RWPE2 (cell line): ENCODE measurements around the gene LRRTM4.

Source experiments
- ATAC-seq: fragments of 200-7000 bp; cut with Tn5 transposase; 3 replicates; pipeline ENCODE4 v1.9.1; 2021; ENCODE audit warnings: low read depth
- DNase-seq: peaks from one replicate; pipeline ENCODE4 v3.0.0-alpha.2; 2020; ENCODE audit warnings: low spot score
- H3K27ac ChIP-seq: fragments of 450-650 bp; 2 replicates; pipeline ENCODE4 v1.5.1; 2017; ENCODE audit warnings: mild to moderate bottlenecking; ENCODE audit not compliant: poor library complexity, severe bottlenecking
- H3K27me3 ChIP-seq: fragments of 250-450 bp; sonication (Bioruptor Pico); 2 replicates; pipeline ENCODE4 v1.5.1; 2021; ENCODE audit warnings: mild to moderate bottlenecking, moderate library complexity; ENCODE audit not compliant: insufficient read depth, poor library complexity, severe bottlenecking
- H3K36me3 ChIP-seq: fragments of 250-450 bp; sonication (Bioruptor Pico); 2 replicates; pipeline ENCODE4 v1.5.1; 2020; ENCODE audit warnings: low read depth, mild to moderate bottlenecking, moderate library complexity
- H3K4me1 ChIP-seq: fragments of 250-450 bp; sonication (Bioruptor Pico); 2 replicates; pipeline ENCODE4 v1.5.1; 2021; ENCODE audit warnings: mild to moderate bottlenecking, moderate library complexity; ENCODE audit not compliant: insufficient read depth, poor library complexity, severe bottlenecking
- H3K4me3 ChIP-seq: fragments of 250-450 bp; sonication (Bioruptor Pico); 2 replicates; pipeline ENCODE4 v1.5.1; 2021; ENCODE audit warnings: mild to moderate bottlenecking, moderate library complexity; ENCODE audit not compliant: severe bottlenecking
- H3K9me3 ChIP-seq: fragments of 250-450 bp; sonication (Bioruptor Pico); 2 replicates; pipeline ENCODE4 v1.5.1; 2021; ENCODE audit warnings: mild to moderate bottlenecking, moderate library complexity; ENCODE audit not compliant: severe bottlenecking
- TF ChIP-seq, protein P1 (sequence below): fragments of 450-650 bp; IDR thresholded peaks from one replicate; pipeline ENCODE4 v1.5.1; 2017; ENCODE audit warnings: mild to moderate bottlenecking, moderate library complexity; ENCODE audit not compliant: poor library complexity, severe bottlenecking

Gene LRRTM4

DNA sequence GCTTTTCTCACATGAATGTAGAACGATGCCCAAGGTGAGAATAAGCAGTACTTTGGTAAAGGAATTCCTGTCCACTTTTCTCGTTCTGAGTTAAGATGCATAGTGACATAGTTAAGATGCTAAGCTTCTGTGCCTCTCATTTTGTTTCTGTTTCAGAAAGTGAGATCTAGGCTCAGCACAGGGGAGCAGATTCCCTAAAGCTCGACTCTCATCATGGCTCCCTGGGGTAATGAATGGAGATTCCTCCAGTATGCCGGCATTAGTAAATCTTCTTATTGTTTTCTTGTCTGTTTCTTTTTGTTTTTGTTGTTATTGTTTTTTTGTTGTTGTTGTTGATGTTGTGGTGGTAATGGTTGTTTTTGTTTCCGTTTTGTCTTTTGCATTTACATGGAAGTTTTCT is 225.4 kb downstream of the LRRTM4 start:
- H3K4me1 ChIP-seq, result no peaks in the 10 kb centered on the region
- no peaks in the 10 kb centered on the region for H3K36me3 ChIP-seq
- no peaks in the 10 kb centered on the region for H3K27me3 ChIP-seq
- DNase-seq, result no peak
- no peak for ATAC-seq
- H3K9me3 ChIP-seq, result no peaks in the 10 kb centered on the region
- H3K4me3 ChIP-seq, result no peak overlapping the region
- TF ChIP-seq, protein P1, sequence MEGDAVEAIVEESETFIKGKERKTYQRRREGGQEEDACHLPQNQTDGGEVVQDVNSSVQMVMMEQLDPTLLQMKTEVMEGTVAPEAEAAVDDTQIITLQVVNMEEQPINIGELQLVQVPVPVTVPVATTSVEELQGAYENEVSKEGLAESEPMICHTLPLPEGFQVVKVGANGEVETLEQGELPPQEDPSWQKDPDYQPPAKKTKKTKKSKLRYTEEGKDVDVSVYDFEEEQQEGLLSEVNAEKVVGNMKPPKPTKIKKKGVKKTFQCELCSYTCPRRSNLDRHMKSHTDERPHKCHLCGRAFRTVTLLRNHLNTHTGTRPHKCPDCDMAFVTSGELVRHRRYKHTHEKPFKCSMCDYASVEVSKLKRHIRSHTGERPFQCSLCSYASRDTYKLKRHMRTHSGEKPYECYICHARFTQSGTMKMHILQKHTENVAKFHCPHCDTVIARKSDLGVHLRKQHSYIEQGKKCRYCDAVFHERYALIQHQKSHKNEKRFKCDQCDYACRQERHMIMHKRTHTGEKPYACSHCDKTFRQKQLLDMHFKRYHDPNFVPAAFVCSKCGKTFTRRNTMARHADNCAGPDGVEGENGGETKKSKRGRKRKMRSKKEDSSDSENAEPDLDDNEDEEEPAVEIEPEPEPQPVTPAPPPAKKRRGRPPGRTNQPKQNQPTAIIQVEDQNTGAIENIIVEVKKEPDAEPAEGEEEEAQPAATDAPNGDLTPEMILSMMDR, result no peak
- H3K27ac ChIP-seq, result no peak overlapping the region

DNA sequence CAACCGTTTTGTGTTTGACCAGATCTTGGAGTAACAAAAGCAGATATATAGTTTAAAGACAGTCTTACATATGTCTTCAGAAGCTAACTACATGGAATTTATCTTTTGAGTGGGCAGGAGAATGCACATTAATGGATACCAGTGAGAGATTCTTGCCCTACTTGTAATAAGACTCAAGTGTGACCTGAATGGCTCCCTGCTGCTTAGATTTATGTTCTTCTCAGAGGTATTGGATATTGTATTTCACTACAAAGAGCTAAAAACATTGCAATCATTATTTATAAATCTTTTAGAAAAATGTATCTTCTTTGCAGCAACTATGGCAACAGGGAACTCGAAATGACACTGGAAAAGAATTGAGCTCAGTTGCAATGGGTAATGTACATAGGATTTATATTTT is 227.7 kb downstream of the LRRTM4 start:
- Histone ChIP-seq H3K4me3 (no peak overlapping the region), H3K36me3 (no peaks in the 10 kb centered on the region), H3K9me3 (no peaks in the 10 kb centered on the region), H3K27ac (no peak overlapping the region), H3K4me1 (no peaks in the 10 kb centered on the region), H3K27me3 (peaks cover 1% of the 10 kb centered on the region)
- DNase-seq (no peak), ATAC-seq (no peak)
- TF ChIP-seq, protein P1, result no peak

DNA sequence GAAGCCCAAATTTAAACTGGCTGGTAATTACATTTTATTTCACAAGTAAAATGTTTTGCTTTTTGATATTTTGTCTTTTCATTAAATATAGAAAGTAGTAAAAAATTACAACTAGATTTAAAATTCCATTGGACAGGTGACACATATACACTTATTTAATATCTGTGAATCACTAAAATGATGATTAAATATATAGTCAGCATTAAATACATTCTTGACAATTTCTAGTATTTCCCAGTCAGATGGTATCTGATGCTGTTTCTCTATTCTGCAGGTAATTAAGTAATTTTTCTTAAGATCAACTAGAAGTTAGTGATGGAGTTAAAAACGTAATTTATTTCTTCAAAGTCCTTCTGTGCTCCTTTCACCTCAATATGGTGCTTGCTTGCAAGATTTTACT is 237.8 kb downstream of the LRRTM4 start:
- H3K4me3 ChIP-seq, result no peak overlapping the region
- DNase-seq (no peak), ATAC-seq (no peak)
- H3K27me3 ChIP-seq, result peaks cover 8% of the 10 kb centered on the region
- H3K4me1 ChIP-seq, result no peaks in the 10 kb centered on the region
- H3K36me3 ChIP-seq, result no peaks in the 10 kb centered on the region
- H3K9me3 ChIP-seq, result no peaks in the 10 kb centered on the region
- H3K27ac ChIP-seq, result no peak overlapping the region
- TF ChIP-seq, protein P1, result no peak

DNA sequence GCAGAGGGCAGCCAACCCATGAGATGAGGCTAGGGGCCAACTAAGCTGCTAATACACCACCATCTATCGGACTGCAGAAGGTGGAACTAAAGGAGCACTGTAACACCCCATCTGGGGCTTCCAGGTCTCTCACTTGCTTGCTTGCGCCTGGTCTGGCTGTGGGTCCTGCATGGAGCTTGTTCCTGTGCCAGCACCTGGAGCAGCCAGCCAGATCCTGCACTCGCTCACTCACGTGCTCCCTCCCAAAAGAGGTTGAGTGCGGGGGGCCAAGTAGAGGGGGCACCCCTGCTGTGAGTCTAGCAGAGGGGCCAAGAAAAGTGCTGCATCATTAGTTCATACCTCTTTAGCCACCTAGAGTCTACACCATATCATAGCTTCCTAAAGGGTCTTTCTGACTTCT is 250.9 kb downstream of the LRRTM4 start:
- Histone ChIP-seq H3K4me3 (no peak overlapping the region), H3K36me3 (no peaks in the 10 kb centered on the region), H3K9me3 (no peaks in the 10 kb centered on the region), H3K27ac (no peak overlapping the region), H3K27me3 (no peaks in the 10 kb centered on the region), H3K4me1 (no peaks in the 10 kb centered on the region)
- TF ChIP-seq, protein P1, result no peak
- DNase-seq (no peak), ATAC-seq (no peak)

DNA sequence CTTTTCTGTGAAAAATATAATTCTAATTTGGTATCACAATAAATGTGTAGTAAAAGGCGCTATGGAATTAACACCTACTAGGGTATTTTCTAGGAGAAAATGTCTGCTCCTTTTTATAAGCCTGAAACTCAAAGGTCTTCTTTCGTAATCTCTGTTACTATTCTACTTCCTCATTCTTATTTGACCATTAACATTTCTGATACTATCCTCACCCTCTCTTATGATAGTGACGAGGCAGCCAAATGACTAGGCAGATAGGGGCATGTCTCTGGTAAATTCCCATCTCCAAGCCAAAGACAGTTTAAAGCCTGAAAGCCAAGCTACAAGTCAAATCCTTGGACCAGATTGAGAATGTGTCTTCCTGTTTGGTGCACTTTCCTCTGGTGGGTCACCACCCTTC is 251.7 kb downstream of the LRRTM4 start:
- Histone ChIP-seq H3K27ac (no peak overlapping the region), H3K9me3 (no peaks in the 10 kb centered on the region), H3K27me3 (no peaks in the 10 kb centered on the region), H3K4me3 (no peak overlapping the region), H3K4me1 (no peaks in the 10 kb centered on the region), H3K36me3 (no peaks in the 10 kb centered on the region)
- TF ChIP-seq, protein P1, result no peak
- DNase-seq (no peak), ATAC-seq (no peak)
